Activated CD4-positive, alpha-beta T cell treated with anti-CD3 and anti-CD28 coated beads, Interleukin-2, amount 50 U/mL, for 48 hours (primary cell): ENCODE results near the gene CRYGD.
A peak's percentile ranks its signal among the peaks of the same experiment; 100 is the strongest.

Experiments used
- DNase-seq, 2 experiments: peaks; one replicate each; pipeline ENCODE4 v3.0.0-alpha.2; 2020

CRYGD gene

GRCh38 chr2:208077276-208077675 lies 47.0 kb downstream of the CRYGD start:
- no peak for DNase-seq

- DNase-seq = no peak
Measured at GRCh38 chr2:208074610-208075356, 49.5 kb downstream of the CRYGD start.

- peak; percentile 50 to 65 for DNase-seq
Measured at GRCh38 chr2:208072250-208072892, 52.0 kb downstream of the CRYGD start.
